HepG2 (cell line): ENCODE results near the gene ZNF341. TPM values are rescaled to one million over a fixed set of nuclear protein-coding genes. Genes with fewer than 3 reads are reported as not detected.
A peak's percentile ranks its signal among the peaks of the same experiment; 100 is the strongest.

ENCODE experiments used
- ARID4A ChIP-seq: sonication (generic); formaldehyde crosslinking; IDR thresholded peaks from 2 replicates; pipeline ENCODE4 v1.5.0; 2020; ENCODE audit warnings: mild to moderate bottlenecking, missing genetic modification reagents, borderline replicate concordance
- ATF7 ChIP-seq, 2 experiments: fragments of 450-650 bp in 1 of 2; sonication (generic) in 1 of 2; formaldehyde crosslinking in 1 of 2; IDR thresholded peaks; 2 replicates each; pipeline versions ENCODE4 v1.4.0 to v1.6.1; 2016 to 2020; ENCODE audit warnings: antibody characterized with exemption in 1 of 2, mild to moderate bottlenecking in 1 of 2, missing genetic modification reagents in 1 of 2
- BORCS8-MEF2B ChIP-seq: sonication (generic); formaldehyde crosslinking; IDR thresholded peaks from 2 replicates; pipeline ENCODE4 v1.8.0; 2022; ENCODE audit warnings: mild to moderate bottlenecking, missing genetic modification reagents
- ELF3 ChIP-seq: IDR thresholded peaks from 2 replicates; pipeline ENCODE4 v1.6.1; 2016; ENCODE audit warnings: missing genetic modification reagents, missing compliant biosample characterization
- MTERF4 ChIP-seq: sonication (generic); formaldehyde crosslinking; IDR thresholded peaks from 2 replicates; pipeline ENCODE4 v1.8.0; 2023; ENCODE audit warnings: mild to moderate bottlenecking, missing genetic modification reagents
- PAXIP1 ChIP-seq: sonication (generic); formaldehyde crosslinking; conservative IDR thresholded peaks from 2 replicates; pipeline ENCODE4 v1.4.0; 2020; ENCODE audit warnings: mild to moderate bottlenecking, missing genetic modification reagents, moderate library complexity
- RBM22 ChIP-seq: fragments of 200-400 bp; formaldehyde crosslinking; optimal IDR thresholded peaks from 2 replicates; pipeline ENCODE3; 2017; ENCODE audit warnings: mild to moderate bottlenecking, low read length, moderate library complexity
- SKI ChIP-seq: fragments of 450-650 bp; IDR thresholded peaks from one replicate; pipeline ENCODE4 v1.6.1; 2018; ENCODE audit warnings: mild to moderate bottlenecking; ENCODE audit not compliant: partially characterized antibody
- SMYD3 ChIP-seq: sonication (generic); formaldehyde crosslinking; IDR thresholded peaks from 2 replicates; pipeline ENCODE4 v1.8.1; 2023; ENCODE audit warnings: mild to moderate bottlenecking, missing genetic modification reagents
- TARDBP ChIP-seq: sonication (generic); formaldehyde crosslinking; IDR thresholded peaks from 2 replicates; pipeline ENCODE4 v1.8.0; 2022; ENCODE audit warnings: mild to moderate bottlenecking, missing genetic modification reagents
- TSC22D2 ChIP-seq: sonication (generic); formaldehyde crosslinking; IDR thresholded peaks from 2 replicates; pipeline ENCODE4 v1.5.1; 2020; ENCODE audit warnings: missing genetic modification reagents, mild to moderate bottlenecking, borderline replicate concordance
- ZNF142 ChIP-seq: sonication (generic); formaldehyde crosslinking; IDR thresholded peaks from 2 replicates; pipeline ENCODE4 v1.4.0; 2020; ENCODE audit warnings: missing genetic modification reagents
- polyA plus RNA-seq, 8 experiments: library from polyadenylated mRNA; depleted of rRNA in 3 of 8; stranded (reverse) in 7 of 8; unstranded in 1 of 8; fragments of >200 nt; fragmentation: Illumina TruSeq in 4 of 8; extraction: Trizol in 4 of 8; gene quantifications; 2 replicates each; pipeline versions ENCODE4 v1.2.1 to v1.2.3, GENCODE V29; 2011 to 2016; ENCODE audit warnings: low read depth in 4 of 8, missing spikeins in 1 of 8, mixed read lengths in 1 of 8; ENCODE audit not compliant: insufficient read depth in 1 of 8
- total RNA-seq, 5 experiments: library from RNA; depleted of rRNA; stranded (reverse); fragments of >200 nt; fragmentation: Illumina TruSeq; extraction: Trizol; gene quantifications; 2 replicates each; pipeline ENCODE4 v1.2.3, GENCODE V29; 2016; ENCODE audit warnings: low read depth in 1 of 5

The ZNF341 gene
- total and polyA plus RNA-seq, 2 of the 13 experiments (the other 11 are each of a cell fraction or from before 2014, with no cell fraction given): 1.1 to 2.2 TPM

GRCh38 chr20:33733654-33734576 is 2.1 kb downstream of the ZNF341 start (continued):
- TF ChIP-seq RBM22: no peak
- TF ChIP-seq ELF3 (CRISPR knock-in tag): peak; percentile 100
- TF ChIP-seq TSC22D2 (CRISPR knock-in tag): 0 out of 2 replicates have a peak, but pooled peaks have one; percentile 39
- peak; percentile 80 for TF ChIP-seq PAXIP1 (CRISPR knock-in tag)
- no peak for TF ChIP-seq SMYD3 (CRISPR knock-in tag)
- TF ChIP-seq TARDBP: peak; percentile 60; the same call in 1 of the 2 replicates
- TF ChIP-seq MTERF4: 0 out of 2 replicates have a peak, but pooled peaks have one; percentile 59
- no peak for TF ChIP-seq BORCS8-MEF2B (CRISPR knock-in tag)
- no peak for TF ChIP-seq ZNF142 (CRISPR knock-in tag)
- peak; percentile 35 for TF ChIP-seq ATF7 (IDR thresholded peaks at IDR 0.05)
- TF ChIP-seq ATF7 (CRISPR knock-in tag; IDR thresholded peaks at IDR 0.05): no peak
- TF ChIP-seq ARID4A (CRISPR knock-in tag): 0 out of 2 replicates have a peak, but pooled peaks have one; percentile 37
- TF ChIP-seq SKI: peak; percentile 75
